HepG2 (cell line): ENCODE measurements around the gene NT5C3B. TPM values are rescaled to one million over a fixed set of nuclear protein-coding genes. Genes with fewer than 3 reads are reported as not detected.
A peak's percentile ranks its signal among the peaks of the same experiment; 100 is the strongest.

Experiments
- FOXK1 ChIP-seq: sonication (generic); formaldehyde crosslinking; IDR thresholded peaks from 2 replicates; pipeline ENCODE4 v1.4.0; 2020; ENCODE audit warnings: low read depth, missing genetic modification reagents, borderline replicate concordance
- GFI1 ChIP-seq: sonication (generic); formaldehyde crosslinking; IDR thresholded peaks from 2 replicates; pipeline ENCODE4 v1.5.0; 2020; ENCODE audit warnings: missing genetic modification reagents, mild to moderate bottlenecking, borderline replicate concordance
- MIER3 ChIP-seq: IDR thresholded peaks from 2 replicates; pipeline ENCODE4 v1.6.1; 2016; ENCODE audit warnings: missing compliant biosample characterization, borderline replicate concordance
- MLX ChIP-seq: IDR thresholded peaks from 2 replicates; pipeline ENCODE4 v1.6.1; 2016
- NR1H2 ChIP-seq: sonication (generic); formaldehyde crosslinking; IDR thresholded peaks from 2 replicates; pipeline ENCODE4 v1.8.1; 2022; ENCODE audit warnings: low read depth, missing genetic modification reagents, borderline replicate concordance
- PATZ1 ChIP-seq: sonication (generic); formaldehyde crosslinking; IDR thresholded peaks from 2 replicates; pipeline ENCODE4 v1.4.0; 2020; ENCODE audit warnings: missing genetic modification reagents
- PTBP1 ChIP-seq: fragments of 200-400 bp; formaldehyde crosslinking; IDR thresholded peaks from 2 replicates; pipeline ENCODE4 v1.6.1; 2018; ENCODE audit warnings: low read length, low read depth; ENCODE audit not compliant: poor library complexity, severe bottlenecking
- YEATS2 ChIP-seq: sonication (generic); formaldehyde crosslinking; IDR thresholded peaks from 2 replicates; pipeline ENCODE4 v1.4.0; 2020; ENCODE audit warnings: missing genetic modification reagents, borderline replicate concordance
- ZHX1 ChIP-seq: sonication (generic); formaldehyde crosslinking; IDR thresholded peaks from 2 replicates; pipeline ENCODE4 v1.8.1; 2022; ENCODE audit warnings: low read depth, mild to moderate bottlenecking, missing genetic modification reagents
- ZNF205 ChIP-seq: IDR thresholded peaks from 2 replicates; pipeline ENCODE4 v1.6.1; 2018; ENCODE audit warnings: missing biosample characterization, missing genetic modification reagents
- ZNF234 ChIP-seq: sonication (generic); formaldehyde crosslinking; conservative IDR thresholded peaks from 2 replicates; pipeline ENCODE4 v1.5.1; 2020; ENCODE audit warnings: mild to moderate bottlenecking, missing genetic modification reagents
- ZNF275 ChIP-seq: sonication (generic); formaldehyde crosslinking; IDR thresholded peaks from 2 replicates; pipeline ENCODE4 v1.8.0; 2022; ENCODE audit warnings: missing genetic modification reagents, mild to moderate bottlenecking, inconsistent platforms, borderline replicate concordance
- ZNF552 ChIP-seq: sonication (generic); formaldehyde crosslinking; IDR thresholded peaks from 2 replicates; pipeline ENCODE4 v1.9.0; 2022; ENCODE audit warnings: missing genetic modification reagents, mild to moderate bottlenecking, borderline replicate concordance
- ZNF710 ChIP-seq: sonication (generic); formaldehyde crosslinking; IDR thresholded peaks from 2 replicates; pipeline ENCODE4 v1.5.0; 2020; ENCODE audit warnings: mild to moderate bottlenecking, missing genetic modification reagents, borderline replicate concordance
- ZNF83 ChIP-seq: sonication (generic); formaldehyde crosslinking; IDR thresholded peaks from 2 replicates; pipeline ENCODE4 v1.4.0; 2020; ENCODE audit warnings: missing genetic modification reagents, mild to moderate bottlenecking, borderline replicate concordance
- ZNF879 ChIP-seq: sonication (generic); formaldehyde crosslinking; IDR thresholded peaks from 2 replicates; pipeline ENCODE4 v1.8.1; 2023; ENCODE audit warnings: missing genetic modification reagents
- ZSCAN25 ChIP-seq: sonication (generic); formaldehyde crosslinking; IDR thresholded peaks from 2 replicates; pipeline ENCODE4 v1.8.0; 2022; ENCODE audit warnings: mild to moderate bottlenecking, missing genetic modification reagents
- polyA plus RNA-seq, 8 experiments: library from polyadenylated mRNA; depleted of rRNA in 3 of 8; stranded (reverse) in 7 of 8; unstranded in 1 of 8; fragments of >200 nt; fragmentation: Illumina TruSeq in 4 of 8; extraction: Trizol in 4 of 8; gene quantifications; 2 replicates each; pipeline versions ENCODE4 v1.2.1 to v1.2.3, GENCODE V29; 2011 to 2016; ENCODE audit warnings: low read depth in 4 of 8, missing spikeins in 1 of 8, mixed read lengths in 1 of 8; ENCODE audit not compliant: insufficient read depth in 1 of 8
- total RNA-seq, 5 experiments: library from RNA; depleted of rRNA; stranded (reverse); fragments of >200 nt; fragmentation: Illumina TruSeq; extraction: Trizol; gene quantifications; 2 replicates each; pipeline ENCODE4 v1.2.3, GENCODE V29; 2016; ENCODE audit warnings: low read depth in 1 of 5

NT5C3B gene
- total and polyA plus RNA-seq, 2 of the 13 experiments (the other 11 are each of a cell fraction or from before 2014, with no cell fraction given) = 104 to 126 TPM

- TF ChIP-seq PATZ1 (CRISPR knock-in tag) (peak; percentile 69; the same call in 1 of the 2 replicates), YEATS2 (CRISPR knock-in tag) (peak; percentile 44; the same call in 1 of the 2 replicates), NR1H2 (no peak), ZNF83 (CRISPR knock-in tag) (0 out of 2 replicates have a peak, but pooled peaks have one; percentile 48), PTBP1 (peak; percentile 52), ZNF710 (CRISPR knock-in tag) (peak; percentile 63; the same call in 1 of the 2 replicates), ZNF205 (CRISPR knock-in tag) (peak; percentile 60; the same call in 1 of the 2 replicates), ZNF552 (no peak; the same call in 1 of the 2 replicates), ZHX1 (0 out of 2 replicates have a peak, but pooled peaks have one; percentile 5), MLX (no peak), GFI1 (CRISPR knock-in tag) (0 out of 2 replicates have a peak, but pooled peaks have one; percentile 36), MIER3 (0 out of 2 replicates have a peak, but pooled peaks have one; percentile 50), ZNF879 (CRISPR knock-in tag) (no peak), ZNF234 (CRISPR knock-in tag) (no peak), ZSCAN25 (CRISPR knock-in tag) (no peak; the same call in 1 of the 2 replicates), ZNF275 (CRISPR knock-in tag) (no peak), FOXK1 (peak; percentile 21; the same call in 1 of the 2 replicates)
These were observed 34.4 kb downstream of the NT5C3B start (continued) for GRCh38 chr17:41801374-41802271.
